Left ventricle myocardium inferior (tissue), 1 donor: ENCODE data around the gene CCNG2. TPM values are rescaled to one million over a fixed set of nuclear protein-coding genes. Genes with fewer than 3 reads are reported as not detected.

ENCODE experiments used
- DNase-seq: peaks from one replicate; pipeline ENCODE4 v3.0.0-alpha.2; 2020
- H3K27ac ChIP-seq: fragments of 200-600 bp; replicated peaks from 2 replicates; pipeline ENCODE4 v1.8.0; 2021
- H3K27me3 ChIP-seq: fragments of 200-600 bp; 2 replicates; pipeline ENCODE4 v1.8.0; 2021; ENCODE audit warnings: low read depth
- H3K36me3 ChIP-seq: fragments of 200-600 bp; 2 replicates; pipeline ENCODE4 v1.8.0; 2021
- H3K4me1 ChIP-seq: fragments of 200-600 bp; 2 replicates; pipeline ENCODE4 v1.8.0; 2021
- H3K4me3 ChIP-seq: fragments of 200-600 bp; 2 replicates; pipeline ENCODE4 v1.8.0; 2021; ENCODE audit warnings: mild to moderate bottlenecking, moderate library complexity
- H3K9me3 ChIP-seq: fragments of 200-600 bp; replicated peaks from 2 replicates; pipeline ENCODE4 v1.8.0; 2021
- intact Hi-C: fragments of 100-400 bp; cut with micrococcal nuclease; formaldehyde crosslinking; loops from one replicate; pipeline ENCODE4 v1.11.0; 2022
- total RNA-seq: library from RNA; stranded (reverse); fragmentation: NEBNext Ultra II Directional; extraction: Animal tissue kit (Norgen Biotek cat#: 25700); gene quantifications from one replicate; pipeline ENCODE4 v1.2.1, GENCODE V29; 2021
- TF ChIP-seq, protein P1 (sequence below): fragments of 200-600 bp; IDR thresholded peaks from 2 replicates; pipeline ENCODE4 v1.8.0; 2021; ENCODE audit warnings: antibody characterized with exemption, mild to moderate bottlenecking, borderline replicate concordance
- donor health status: DM: no; HTN: yes; CAD: no; lungs with severe emphysema.

Gene CCNG2
- total RNA-seq, 1 donor from 2014 or later = 8.5 TPM

DNA sequence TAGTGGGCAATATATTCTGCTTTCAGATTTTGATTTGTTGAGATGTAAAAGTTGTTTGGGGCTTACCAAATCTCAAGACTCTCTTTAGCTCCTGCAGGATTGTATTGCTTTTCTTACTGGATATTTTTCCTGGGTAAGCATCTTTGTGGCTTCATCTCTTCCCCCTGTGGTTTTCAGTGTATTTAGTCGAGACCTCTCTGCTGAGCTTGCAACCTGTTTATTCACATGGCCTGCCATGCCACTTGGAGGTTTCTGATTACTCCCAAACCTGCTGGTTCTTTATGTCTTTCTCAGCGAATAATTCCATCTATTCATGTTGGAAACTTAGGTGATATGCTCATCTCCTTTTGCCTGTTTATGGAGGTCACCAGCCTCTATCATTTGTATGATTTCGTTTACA, 10.9 kb downstream of the CCNG2 start:
- Histone ChIP-seq H3K4me1 (peaks cover 6% of the 10 kb centered on the region), H3K9me3 (no peaks in the 10 kb centered on the region), H3K27me3 (no peaks in the 10 kb centered on the region), H3K36me3 (peaks cover 52% of the 10 kb centered on the region), H3K4me3 (no peak overlapping the region), H3K27ac (no peak overlapping the region)
- intact Hi-C loops = no loop called here
- TF ChIP-seq, protein P1, sequence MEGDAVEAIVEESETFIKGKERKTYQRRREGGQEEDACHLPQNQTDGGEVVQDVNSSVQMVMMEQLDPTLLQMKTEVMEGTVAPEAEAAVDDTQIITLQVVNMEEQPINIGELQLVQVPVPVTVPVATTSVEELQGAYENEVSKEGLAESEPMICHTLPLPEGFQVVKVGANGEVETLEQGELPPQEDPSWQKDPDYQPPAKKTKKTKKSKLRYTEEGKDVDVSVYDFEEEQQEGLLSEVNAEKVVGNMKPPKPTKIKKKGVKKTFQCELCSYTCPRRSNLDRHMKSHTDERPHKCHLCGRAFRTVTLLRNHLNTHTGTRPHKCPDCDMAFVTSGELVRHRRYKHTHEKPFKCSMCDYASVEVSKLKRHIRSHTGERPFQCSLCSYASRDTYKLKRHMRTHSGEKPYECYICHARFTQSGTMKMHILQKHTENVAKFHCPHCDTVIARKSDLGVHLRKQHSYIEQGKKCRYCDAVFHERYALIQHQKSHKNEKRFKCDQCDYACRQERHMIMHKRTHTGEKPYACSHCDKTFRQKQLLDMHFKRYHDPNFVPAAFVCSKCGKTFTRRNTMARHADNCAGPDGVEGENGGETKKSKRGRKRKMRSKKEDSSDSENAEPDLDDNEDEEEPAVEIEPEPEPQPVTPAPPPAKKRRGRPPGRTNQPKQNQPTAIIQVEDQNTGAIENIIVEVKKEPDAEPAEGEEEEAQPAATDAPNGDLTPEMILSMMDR = no peak
- no peak for DNase-seq

DNA sequence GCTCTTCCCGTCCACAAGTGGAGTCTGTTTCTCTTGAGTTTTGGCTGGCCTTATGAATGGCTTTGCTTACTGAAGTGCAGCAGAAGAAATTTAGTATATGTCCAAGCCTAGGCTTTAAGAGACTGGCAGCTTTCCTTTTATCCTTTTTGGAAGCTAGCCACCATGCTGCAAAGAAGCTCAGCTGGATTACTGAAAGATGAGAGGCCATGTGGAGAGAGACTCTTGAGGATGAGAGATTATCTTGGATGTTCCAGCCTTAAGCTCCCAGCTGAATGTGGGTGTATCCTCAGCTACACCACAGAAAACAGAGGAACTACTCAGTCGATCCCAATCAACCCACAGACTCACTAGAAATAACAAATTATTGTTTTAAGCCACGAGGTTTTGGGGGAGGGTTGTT, 12.5 kb downstream of the CCNG2 start:
- DNase-seq = no peak
- Histone ChIP-seq H3K27ac (no peak overlapping the region), H3K4me3 (no peak overlapping the region), H3K27me3 (no peaks in the 10 kb centered on the region), H3K4me1 (peaks cover 6% of the 10 kb centered on the region), H3K9me3 (no peaks in the 10 kb centered on the region), H3K36me3 (peaks cover 36% of the 10 kb centered on the region)
- intact Hi-C loops = no loop called here
- TF ChIP-seq, protein P1 = no peak

DNA sequence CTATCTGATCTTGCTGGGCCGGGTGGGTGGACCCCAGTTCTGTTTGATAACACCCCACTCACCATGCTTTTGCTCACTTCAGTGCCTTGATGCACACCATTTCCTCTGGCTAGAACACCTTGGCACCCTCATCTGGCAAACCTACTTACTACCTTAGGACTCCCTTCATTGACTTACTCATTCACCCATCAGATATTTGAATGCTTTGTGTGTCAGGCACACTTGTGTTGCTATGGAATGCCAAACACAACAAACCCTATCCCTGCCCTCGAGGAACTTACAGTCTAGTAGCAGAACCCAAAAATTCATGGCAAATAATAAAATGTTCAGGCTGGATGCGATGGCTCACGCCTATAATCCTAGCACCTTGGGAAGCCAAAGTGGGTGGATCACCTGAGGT, 13.9 kb downstream of the CCNG2 start:
- no peak for DNase-seq
- Histone ChIP-seq H3K36me3 (peaks cover 22% of the 10 kb centered on the region), H3K9me3 (no peaks in the 10 kb centered on the region), H3K27ac (no peak overlapping the region), H3K27me3 (no peaks in the 10 kb centered on the region), H3K4me1 (peaks cover 6% of the 10 kb centered on the region), H3K4me3 (no peak overlapping the region)
- TF ChIP-seq, protein P1 = no peak
- intact Hi-C loops = no loop called here

- Histone ChIP-seq H3K4me3 (no peak overlapping the region), H3K27ac (no peak overlapping the region), H3K4me1 (peaks cover 6% of the 10 kb centered on the region), H3K9me3 (no peaks in the 10 kb centered on the region), H3K36me3 (peaks cover 12% of the 10 kb centered on the region), H3K27me3 (peaks cover 7% of the 10 kb centered on the region)
- intact Hi-C loops = no loop called here
- TF ChIP-seq, protein P1 = no peak
- DNase-seq = no peak
These were observed 15.3 kb downstream of the CCNG2 start for GRCh38 chr4:77172336-77172735.

DNA sequence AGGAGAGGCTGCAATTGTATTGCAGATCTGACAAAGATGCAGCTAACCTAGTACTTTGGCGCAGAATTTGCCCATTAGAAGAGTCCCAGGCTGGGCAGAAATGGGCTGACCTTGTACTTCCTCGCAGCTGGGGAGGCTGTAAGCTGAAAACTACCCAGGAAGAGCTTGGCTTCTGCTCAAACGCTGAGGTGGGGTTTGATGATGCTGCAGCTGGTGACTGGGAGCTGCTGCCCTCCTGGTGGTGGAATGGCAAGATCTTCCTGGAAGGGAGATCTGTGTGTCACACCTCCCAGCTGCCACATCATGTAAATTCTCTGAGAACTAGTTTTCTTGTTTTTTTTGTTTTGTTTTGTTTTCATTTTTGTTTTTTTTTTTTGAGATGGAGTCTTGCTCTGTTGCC, 17.4 kb downstream of the CCNG2 start:
- TF ChIP-seq, protein P1 = no peak
- no peaks in the 10 kb centered on the region for H3K9me3 ChIP-seq
- no peak overlapping the region for H3K27ac ChIP-seq
- intact Hi-C loops = no loop called here
- no peak overlapping the region for H3K4me3 ChIP-seq
- H3K36me3 ChIP-seq = no peaks in the 10 kb centered on the region
- peaks cover 6% of the 10 kb centered on the region for H3K4me1 ChIP-seq
- peaks cover 7% of the 10 kb centered on the region for H3K27me3 ChIP-seq
- no peak for DNase-seq

- DNase-seq = no peak
- no peak overlapping the region for H3K4me3 ChIP-seq
- H3K4me1 ChIP-seq = peaks cover 6% of the 10 kb centered on the region
- no peaks in the 10 kb centered on the region for H3K36me3 ChIP-seq
- peaks cover 7% of the 10 kb centered on the region for H3K27me3 ChIP-seq
- TF ChIP-seq, protein P1 = no peak
- no peak overlapping the region for H3K27ac ChIP-seq
- no peaks in the 10 kb centered on the region for H3K9me3 ChIP-seq
- intact Hi-C loops = no loop called here
These were observed 18.2 kb downstream of the CCNG2 start for GRCh38 chr4:77175201-77175611.
